ENCODE data around the gene RPL28. TPM values are rescaled to one million over a fixed set of nuclear protein-coding genes. Genes with fewer than 3 reads are reported as not detected.

The RPL28 gene
- total RNA-seq, 1 donor = 310 TPM

- Histone ChIP-seq H3K79me2 (ENCODE audit: insufficient read depth, low read length) (no peaks in the 10 kb centered on the region), H3K4me3 (ENCODE audit: insufficient read depth, low read length) (peak overlapping the region; percentile 64), H3K27me3 (ENCODE audit: insufficient read depth, low read length) (peaks cover 47% of the 10 kb centered on the region), H2AFZ (ENCODE audit: low read length) (peak overlapping the region; percentile 15), H3K36me3 (ENCODE audit: insufficient read depth, low read length) (no peaks in the 10 kb centered on the region), H3K9me3 (ENCODE audit: low read depth, low read length) (no peaks in the 10 kb centered on the region), H4K20me1 (ENCODE audit: insufficient read depth, low read length) (no peaks in the 10 kb centered on the region), H3K27ac (ENCODE audit: low read depth, low read length) (no peak overlapping the region), H3K4me2 (ENCODE audit: insufficient read depth, low read length) (peak overlapping the region; percentile 77), H3K4me1 (ENCODE audit: insufficient read depth, low read length) (peaks cover 6% of the 10 kb centered on the region)
- peak; percentile 91 for DNase-seq (ENCODE audit: insufficient read length, low spot score, missing footprints)
- no peak for TF ChIP-seq CTCF (IDR thresholded peaks at IDR 0.05; ENCODE audit: extremely low read depth, low read depth, low read length)
Measured at GRCh38 chr19:55353356-55353802, 32.4 kb upstream of the RPL28 start.

- H3K4me3 ChIP-seq (ENCODE audit: insufficient read depth, low read length) = peak overlapping the region; percentile 64
Measured at GRCh38 chr19:55353803-55354697, 31.7 kb upstream of the RPL28 start.

GRCh38 chr19:55354698-55355212 lies 31.0 kb upstream of the RPL28 start, which contains the start of gene COX6B2:
Gene COX6B2 (minus strand): TSS chr19:55354719. CDS start chr19:55354521, 198 bp downstream.
- H3K4me3 ChIP-seq (ENCODE audit: insufficient read depth, low read length) = peak within 1 kb of the TSS; percentile 64
- no peak for DNase-seq (ENCODE audit: insufficient read length, low spot score, missing footprints)
- H3K4me2 ChIP-seq (ENCODE audit: insufficient read depth, low read length) = peak within 1 kb of the TSS; percentile 77

More at GRCh38 chr19:55353803-55354697, 31.7 kb upstream of the RPL28 start:
- Histone ChIP-seq H2AFZ (ENCODE audit: low read length) (peak overlapping the region; percentile 15), H3K79me2 (ENCODE audit: insufficient read depth, low read length) (no peaks in the 10 kb centered on the region), H3K4me2 (ENCODE audit: insufficient read depth, low read length) (peak overlapping the region; percentile 77), H4K20me1 (ENCODE audit: insufficient read depth, low read length) (no peaks in the 10 kb centered on the region), H3K4me1 (ENCODE audit: insufficient read depth, low read length) (peaks cover 6% of the 10 kb centered on the region), H3K27ac (ENCODE audit: low read depth, low read length) (no peak overlapping the region), H3K27me3 (ENCODE audit: insufficient read depth, low read length) (peaks cover 47% of the 10 kb centered on the region), H3K9me3 (ENCODE audit: low read depth, low read length) (no peaks in the 10 kb centered on the region), H3K36me3 (ENCODE audit: insufficient read depth, low read length) (no peaks in the 10 kb centered on the region)
- no peak for TF ChIP-seq CTCF (IDR thresholded peaks at IDR 0.05; ENCODE audit: extremely low read depth, low read depth, low read length)
- DNase-seq (ENCODE audit: insufficient read length, low spot score, missing footprints) = peak; percentile 98

More at GRCh38 chr19:55354698-55355212, 31.0 kb upstream of the RPL28 start, which contains the start of gene COX6B2:
- no peak for TF ChIP-seq CTCF (IDR thresholded peaks at IDR 0.05; ENCODE audit: extremely low read depth, low read depth, low read length)
- peak within 1 kb of the TSS; percentile 15 for H2AFZ ChIP-seq (ENCODE audit: low read length)
- no peaks in the 10 kb centered on the region for H3K36me3 ChIP-seq (ENCODE audit: insufficient read depth, low read length)
- H3K4me1 ChIP-seq (ENCODE audit: insufficient read depth, low read length) = peaks cover 6% of the 10 kb centered on the region
- H4K20me1 ChIP-seq (ENCODE audit: insufficient read depth, low read length) = no peaks in the 10 kb centered on the region
- no peaks in the 10 kb centered on the region for H3K79me2 ChIP-seq (ENCODE audit: insufficient read depth, low read length)
- no peak within 1 kb of the TSS for H3K27ac ChIP-seq (ENCODE audit: low read depth, low read length)
- peaks cover 47% of the 10 kb centered on the region for H3K27me3 ChIP-seq (ENCODE audit: insufficient read depth, low read length)
- no peaks in the 10 kb centered on the region for H3K9me3 ChIP-seq (ENCODE audit: low read depth, low read length)
